ENCODE measurements around the gene ALDH1A2. TPM values are rescaled to one million over a fixed set of nuclear protein-coding genes. Genes with fewer than 3 reads are reported as not detected.

Gene ALDH1A2
- total RNA-seq, 1 donor from 2014 or later: 9.3 TPM

GRCh38 chr15:58015565-58015964 lies 49.9 kb downstream of the ALDH1A2 start:
- no peaks in the 10 kb centered on the region for H3K27me3 ChIP-seq
- no peaks in the 10 kb centered on the region for H3K9me3 ChIP-seq
- TF ChIP-seq CTCF (IDR thresholded peaks at IDR 0.05): no peak
- no peaks in the 10 kb centered on the region for H3K36me3 ChIP-seq
- DNase-seq (ENCODE audit: low spot score in 2 of 2): no peak
- no peak overlapping the region for H3K27ac ChIP-seq
- intact Hi-C loops (cut with DNase I): no loop called here
- no peak overlapping the region for H3K4me3 ChIP-seq
- no peaks in the 10 kb centered on the region for H3K4me1 ChIP-seq

DNA sequence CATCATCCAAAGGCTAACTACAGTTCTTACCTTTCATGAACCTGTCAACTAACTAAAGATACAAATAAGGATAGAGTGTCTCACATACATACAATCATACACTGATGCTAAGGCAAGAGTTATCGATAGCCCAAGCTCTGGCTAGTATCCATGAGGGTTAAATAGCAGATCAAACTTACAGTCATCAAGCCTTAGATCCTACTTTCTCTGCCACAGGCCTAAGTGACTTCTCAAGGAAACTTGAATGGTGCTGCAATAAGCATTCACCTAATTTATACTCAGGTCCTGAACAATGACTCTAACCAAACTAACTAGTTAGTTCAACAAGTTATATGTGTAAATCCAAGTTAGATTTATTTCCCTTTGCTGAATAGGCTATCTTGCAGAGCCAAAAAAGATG lies 51.0 kb downstream of the ALDH1A2 start:
- Histone ChIP-seq H3K4me3 (no peak overlapping the region), H3K9me3 (no peaks in the 10 kb centered on the region), H3K27me3 (no peaks in the 10 kb centered on the region), H3K36me3 (no peaks in the 10 kb centered on the region), H3K4me1 (no peaks in the 10 kb centered on the region), H3K27ac (no peak overlapping the region)
- no peak for DNase-seq (ENCODE audit: low spot score in 2 of 2)
- no peak for TF ChIP-seq CTCF (IDR thresholded peaks at IDR 0.05)
- intact Hi-C loops (cut with DNase I): no loop called here

GRCh38 chr15:58014040-58014439 lies 51.5 kb downstream of the ALDH1A2 start:
- no peak for TF ChIP-seq CTCF (IDR thresholded peaks at IDR 0.05)
- intact Hi-C loops (cut with DNase I): no loop called here
- Histone ChIP-seq H3K36me3 (no peaks in the 10 kb centered on the region), H3K9me3 (no peaks in the 10 kb centered on the region), H3K4me3 (no peak overlapping the region), H3K27me3 (no peaks in the 10 kb centered on the region), H3K27ac (no peak overlapping the region), H3K4me1 (no peaks in the 10 kb centered on the region)
- no peak for DNase-seq (ENCODE audit: low spot score in 2 of 2)

DNA sequence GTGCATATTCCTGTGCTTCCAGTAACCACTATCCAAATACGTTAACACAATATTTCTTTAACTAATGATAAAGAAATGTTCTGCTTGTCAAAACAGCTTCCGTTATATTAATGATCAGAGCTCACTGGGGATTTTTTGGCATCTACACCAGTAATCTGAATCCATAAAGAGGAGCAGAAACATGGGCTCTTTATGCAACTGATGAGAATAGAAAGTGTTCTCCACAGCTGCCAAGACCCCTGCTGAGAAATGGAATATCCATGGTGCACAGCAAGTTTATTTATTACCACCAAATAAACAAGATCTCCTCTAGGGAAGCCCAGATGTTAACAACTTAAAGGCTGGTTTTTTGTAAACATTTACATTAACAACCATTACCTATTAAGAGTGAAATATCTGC lies 54.5 kb downstream of the ALDH1A2 start:
- Histone ChIP-seq H3K27ac (no peak overlapping the region), H3K9me3 (no peaks in the 10 kb centered on the region), H3K4me3 (no peak overlapping the region), H3K4me1 (no peaks in the 10 kb centered on the region), H3K27me3 (no peaks in the 10 kb centered on the region), H3K36me3 (no peaks in the 10 kb centered on the region)
- no peak for DNase-seq (ENCODE audit: low spot score in 2 of 2)
- intact Hi-C loops (cut with DNase I): no loop called here
- no peak for TF ChIP-seq CTCF (IDR thresholded peaks at IDR 0.05)

DNA sequence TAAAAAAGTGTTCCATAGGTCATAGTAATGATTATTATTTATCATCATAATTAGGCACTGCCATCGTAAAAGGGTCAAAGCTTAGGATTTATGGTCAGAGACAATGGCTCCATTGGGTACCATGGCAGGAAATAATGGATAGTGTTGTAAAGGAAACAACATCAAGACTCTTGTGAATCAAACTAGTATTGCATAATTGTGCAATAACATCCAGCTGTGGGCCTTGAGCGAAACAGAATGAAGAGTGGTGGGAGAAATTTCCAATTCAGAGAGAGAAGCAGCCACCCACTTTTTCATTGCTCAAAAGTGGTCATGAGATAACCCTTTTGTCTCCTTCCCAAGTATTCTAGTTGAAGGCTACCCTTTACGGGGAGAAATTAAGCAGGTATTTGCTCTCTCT lies 61.7 kb downstream of the ALDH1A2 start:
- H3K9me3 ChIP-seq: no peaks in the 10 kb centered on the region
- no peak overlapping the region for H3K4me3 ChIP-seq
- no peaks in the 10 kb centered on the region for H3K27me3 ChIP-seq
- DNase-seq (ENCODE audit: low spot score in 2 of 2): no peak
- no peak for TF ChIP-seq CTCF (IDR thresholded peaks at IDR 0.05)
- H3K4me1 ChIP-seq: no peaks in the 10 kb centered on the region
- no peak overlapping the region for H3K27ac ChIP-seq
- H3K36me3 ChIP-seq: no peaks in the 10 kb centered on the region
- intact Hi-C loops (cut with DNase I): no loop called here

Data from ascending aorta (tissue), 2 donors.